ENCODE results near the gene AVPI1.
"Not testable (repeated sequence)": the region's sequence is repeated elsewhere in the genome, so short reads cannot be mapped to it uniquely, and the experiment has no call there.

The AVPI1 gene

DNA sequence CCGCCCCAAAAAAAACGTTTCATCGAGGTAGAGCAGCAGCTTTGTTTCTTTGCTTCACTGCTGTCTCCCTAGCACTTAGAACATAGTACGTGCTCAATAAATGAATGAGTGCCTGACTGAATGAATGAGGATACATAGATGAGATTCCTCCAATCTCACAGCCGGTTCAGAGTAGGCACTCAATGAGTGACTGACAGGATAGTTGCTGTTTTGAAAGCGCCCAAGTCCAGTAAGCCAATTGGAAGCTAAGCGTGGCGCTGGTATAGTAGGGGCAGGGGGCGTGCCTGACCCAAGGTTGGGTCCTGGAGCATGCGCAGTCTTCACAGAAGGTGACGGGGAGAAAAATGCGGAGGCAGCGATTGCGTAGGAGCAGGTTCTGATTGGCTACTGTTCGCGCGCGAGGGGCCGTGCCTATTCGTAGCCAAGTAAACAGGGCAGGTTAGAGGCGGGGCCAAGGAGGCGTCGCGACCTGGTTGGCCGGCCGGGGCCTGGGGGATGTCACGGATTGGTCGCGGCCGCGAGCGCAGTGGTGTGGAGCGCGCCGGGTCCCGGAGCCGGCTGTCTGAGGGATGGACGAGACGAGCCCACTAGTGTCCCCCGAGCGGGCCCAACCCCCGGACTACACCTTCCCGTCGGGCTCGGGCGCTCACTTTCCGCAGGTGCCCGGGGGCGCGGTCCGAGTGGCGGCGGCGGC is 46.7 kb downstream of the AVPI1 start, which contains the start of gene PI4K2A:
PI4K2A (plus strand) TSS at position 498 of the 694 bp plus-strand sequence; CDS start at position 570, 72 bp downstream.
- DNase-seq (ENCODE audit: low read depth) = peak; percentile 97

DNA sequence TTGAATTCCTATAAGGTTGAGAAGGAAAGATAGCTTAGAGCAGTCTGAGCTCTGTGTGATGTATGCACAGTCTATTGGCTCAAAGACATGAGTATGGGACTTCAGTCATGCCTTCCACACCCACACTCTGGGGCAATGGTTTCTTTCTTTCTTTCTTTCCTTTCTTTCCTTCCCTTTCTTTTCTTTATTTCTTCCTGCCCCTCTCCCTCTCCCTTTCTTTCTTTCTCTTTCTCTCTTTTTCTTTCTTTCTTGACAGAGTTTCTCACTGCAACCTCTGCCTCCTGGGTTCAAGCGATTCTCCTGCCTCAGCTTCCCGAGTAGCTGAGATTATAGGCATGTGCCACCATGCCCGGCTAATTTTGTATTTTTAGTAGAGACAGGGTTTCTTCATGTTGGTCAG is 48.0 kb downstream of the AVPI1 start:
- not testable (repeated sequence) for DNase-seq (ENCODE audit: low read depth)

DNA sequence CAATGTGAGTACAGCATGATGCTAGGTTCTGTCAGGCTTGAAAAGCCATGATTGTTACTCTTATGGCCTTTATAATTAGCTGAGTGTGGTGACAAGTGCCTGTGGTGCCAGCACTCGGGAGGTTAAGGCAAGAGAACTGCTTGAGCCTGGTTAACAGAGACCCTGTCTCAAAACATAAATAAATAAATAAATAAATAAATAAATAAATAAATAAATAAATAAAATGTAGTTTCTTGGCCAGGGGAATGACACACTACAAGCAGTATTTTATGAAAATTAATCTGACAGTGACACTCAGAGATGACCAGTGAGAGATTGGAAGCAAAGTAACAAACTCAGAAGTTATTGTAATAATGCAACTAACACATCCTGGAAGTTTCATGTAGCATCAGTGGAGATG is 51.5 kb downstream of the AVPI1 start:
- no peak for DNase-seq (ENCODE audit: low read depth)

DNA sequence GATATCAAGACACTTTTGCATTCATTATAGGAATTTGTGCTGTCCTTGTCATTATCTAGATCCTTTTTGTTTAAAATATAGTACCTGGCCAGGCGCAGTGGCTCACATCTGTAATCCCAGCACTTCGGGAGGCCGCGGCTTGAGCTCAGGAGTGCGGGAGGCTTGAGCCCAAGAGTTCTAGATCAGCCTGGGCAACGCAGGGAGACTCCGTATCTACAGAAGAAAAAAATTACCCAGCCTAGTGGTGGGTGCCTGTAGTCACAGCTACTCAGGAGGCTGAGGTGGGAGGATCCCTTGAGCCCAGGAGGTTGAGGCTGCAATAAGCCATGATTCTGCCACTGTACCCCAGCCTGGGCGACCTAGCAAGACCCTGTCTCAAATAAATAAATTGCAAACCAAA is 53.1 kb downstream of the AVPI1 start:
- peak; percentile 8 for DNase-seq (ENCODE audit: low read depth)

GRCh38 chr10:97632949-97633884 is 53.8 kb downstream of the AVPI1 start, which contains the start of gene MORN4:
Gene MORN4, minus strand, starts transcription at chr10:97633500. Its CDS starts 13,847 bp downstream, at chr10:97619653.
- DNase-seq (ENCODE audit: low read depth) = peak; percentile 87

- no peak for DNase-seq (ENCODE audit: low read depth)
Observed at GRCh38 chr10:97631098-97631497, 55.9 kb downstream of the AVPI1 start.

DNA sequence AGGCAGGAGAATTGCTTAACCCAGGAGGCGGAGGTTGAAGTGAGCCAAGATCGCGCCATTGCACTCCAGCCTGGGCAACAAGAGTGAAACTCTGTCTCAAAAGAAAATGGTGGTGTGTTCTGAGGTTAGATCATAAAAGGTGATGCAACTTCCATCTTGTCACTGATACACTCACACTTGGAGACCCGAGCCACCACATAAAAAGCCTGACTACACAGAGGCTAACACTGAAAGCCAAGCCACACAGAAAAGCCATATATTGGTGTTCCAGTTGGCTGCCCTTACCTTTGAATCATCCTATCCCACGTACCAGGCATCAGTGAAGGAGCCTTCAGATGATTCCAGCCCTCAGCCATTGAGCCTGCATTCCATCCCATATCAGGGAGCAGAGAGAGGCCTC is 57.8 kb downstream of the AVPI1 start:
- no peak for DNase-seq (ENCODE audit: low read depth)

- DNase-seq (ENCODE audit: low read depth) = no peak
Observed at GRCh38 chr10:97628228-97628627, 58.8 kb downstream of the AVPI1 start.

GRCh38 chr10:97627731-97628130 is 59.3 kb downstream of the AVPI1 start:
- no peak for DNase-seq (ENCODE audit: low read depth)
